GM12878 (cell line): ENCODE data around the gene B4GALT5. TPM values are rescaled to one million over a fixed set of nuclear protein-coding genes. Genes with fewer than 3 reads are reported as not detected.
"Not testable (repeated sequence)": the region's sequence is repeated elsewhere in the genome, so short reads cannot be mapped to it uniquely, and the experiment has no call there.

Source experiments
- ATAC-seq: fragments of 200-7000 bp; cut with Tn5 transposase; 3 replicates; pipeline ENCODE4 v1.9.1; 2020; ENCODE audit warnings: mild to moderate bottlenecking, moderate library complexity
- BruUV-seq: library from RNA; stranded (reverse); fragments of 400-500 nt; replicated peaks from 2 replicates; lab custom pipeline; 2021; lab: Mats Ljungman, UMichigan
- CTCF ChIA-PET: fragments of 300-600 bp; sonication (Branson Sonifier 250); formaldehyde crosslinking; extraction: SDS; loops from one replicate; lab custom pipeline; 2021; ENCODE audit warnings: inconsistent platforms; lab: Yijun Ruan, JAX
- POLR2A ChIA-PET: fragments of 350-600 bp; formaldehyde crosslinking; extraction: SDS; loops from one replicate; lab custom pipeline; 2021; ENCODE audit warnings: inconsistent platforms; lab: Charles Lee
- RAD21 ChIA-PET: fragments of 300-600 bp; sonication (Branson Sonifier 250); formaldehyde crosslinking; loops from one replicate; lab custom pipeline; 2023; ENCODE audit warnings: antibody characterized with exemption; ENCODE audit not compliant: unreplicated experiment; lab: Charles Lee
- SMC1A ChIA-PET: fragments of 300-600 bp; sonication (Branson Sonifier 250); formaldehyde crosslinking; loops from one replicate; lab custom pipeline; 2023; ENCODE audit not compliant: unreplicated experiment, uncharacterized antibody; lab: Charles Lee
- DNase-seq: peaks from one replicate; pipeline ENCODE4 v3.0.0-alpha.2; 2011; ENCODE audit warnings: low read depth, low spot score
- FAIRE-seq: peaks from 3 replicates; lab custom pipeline; 2011; peaks lifted over from hg19 to GRCh38; lab: Jason Lieb, UNC
- H2AFZ ChIP-seq: 2 replicates; pipeline ENCODE4 v1.6.0; 2011; ENCODE audit warnings: low read depth, low read length, control low read depth; ENCODE audit not compliant: control insufficient read depth
- H3K27ac ChIP-seq: 2 replicates; pipeline ENCODE4 v1.5.1; 2011; ENCODE audit warnings: control low read depth; ENCODE audit not compliant: control insufficient read depth, insufficient read depth
- H3K27me3 ChIP-seq, 2 experiments: replicated peaks in 1 of 2; 2 replicates each; pipeline versions ENCODE4 v1.6.0 to v1.6.1; 2011; ENCODE audit warnings: low read length in 1 of 2; ENCODE audit not compliant: control insufficient read depth in 2 of 2, insufficient read depth in 2 of 2
- H3K36me3 ChIP-seq, 2 experiments: 2 replicates each; pipeline ENCODE4 v1.5.1; 2011; ENCODE audit warnings: low read length in 1 of 2; ENCODE audit not compliant: control insufficient read depth in 2 of 2, insufficient read depth in 2 of 2
- H3K4me1 ChIP-seq: 2 replicates; pipeline ENCODE4 v1.6.1; 2011; ENCODE audit warnings: mild to moderate bottlenecking, low read length, moderate library complexity, mixed read lengths; ENCODE audit not compliant: control insufficient read depth, insufficient read depth
- H3K4me2 ChIP-seq: 2 replicates; pipeline ENCODE4 v1.6.0; 2011; ENCODE audit warnings: control low read depth; ENCODE audit not compliant: control insufficient read depth, insufficient read depth
- H3K4me3 ChIP-seq: fragments of 200-600 bp; sonication (generic); 2 replicates; pipeline ENCODE4 v1.5.1; 2016
- H3K79me2 ChIP-seq: 2 replicates; pipeline ENCODE4 v1.6.0; 2011; ENCODE audit warnings: low read length; ENCODE audit not compliant: control insufficient read depth, insufficient read depth
- H3K9ac ChIP-seq: 2 replicates; pipeline ENCODE4 v1.8.0; 2011; ENCODE audit warnings: low read length, control low read depth, mixed read lengths; ENCODE audit not compliant: control insufficient read depth, insufficient read depth
- H3K9me3 ChIP-seq: replicated peaks from 3 replicates; pipeline ENCODE4 v1.5.1; 2011; ENCODE audit warnings: mild to moderate bottlenecking, low read length; ENCODE audit not compliant: control insufficient read depth, insufficient read depth
- H4K20me1 ChIP-seq: 2 replicates; pipeline ENCODE4 v1.6.0; 2011; ENCODE audit not compliant: control insufficient read depth, insufficient read depth
- CBX3 ChIP-seq: fragments of 200-600 bp; sonication (generic); IDR thresholded peaks from 2 replicates; pipeline ENCODE4 v1.6.1; 2016; ENCODE audit warnings: low read depth, borderline replicate concordance
- JUNB ChIP-seq: IDR thresholded peaks from 2 replicates; pipeline ENCODE4 v1.6.1; 2016; ENCODE audit warnings: antibody characterized with exemption, mild to moderate bottlenecking
- MEF2B ChIP-seq: fragments of 450-650 bp; IDR thresholded peaks from 2 replicates; pipeline ENCODE4 v1.6.1; 2018; ENCODE audit warnings: mild to moderate bottlenecking, moderate library complexity; ENCODE audit not compliant: partially characterized antibody, poor library complexity, severe bottlenecking
- STAT3 ChIP-seq: IDR thresholded peaks from 2 replicates; pipeline ENCODE4 v1.6.1; 2011; ENCODE audit warnings: low read depth, low read length, improper control_type of control experiment
- TAF1 ChIP-seq: IDR thresholded peaks from 2 replicates; pipeline ENCODE4 v1.6.1; 2011; ENCODE audit warnings: mild to moderate bottlenecking, low read depth, low read length, borderline replicate concordance
- TCF3 ChIP-seq: IDR thresholded peaks from 2 replicates; pipeline ENCODE4 v1.6.1; 2012; ENCODE audit warnings: low read depth, mild to moderate bottlenecking, low read length, borderline replicate concordance; ENCODE audit not compliant: insufficient read depth
- WGBS: methylation state at CpG from one replicate; pipeline ENCODE4 v1.1.6; 2016; ENCODE audit warnings: low lambda C conversion rate; ENCODE audit not compliant: insufficient replicate concordance, insufficient coverage; ENCODE audit errors: missing lambda C conversion rate; 5-methylcytosine and 5-hydroxymethylcytosine counted together
- in situ Hi-C: fragments of 300-500 bp; cut with MboI; formaldehyde crosslinking; loops from 9 replicates; pipeline ENCODE4 v1.14.3; 2018; ENCODE audit warnings: mixed read lengths
- intact Hi-C: fragments of 100-400 bp; cut with micrococcal nuclease; formaldehyde crosslinking; loops from one replicate; pipeline ENCODE4 v1.14.2; 2022; ENCODE audit not compliant: unreplicated experiment
- polyA plus RNA-seq, 11 experiments: library from polyadenylated mRNA; depleted of rRNA in 4 of 11; unstranded in 6 of 11; stranded (reverse) in 5 of 11; fragments of >200 nt; fragmentation: Nextera tagmentation in 4 of 11; fragmentation: Illumina TruSeq in 1 of 11; extraction: Ambion mirVana in 4 of 11; extraction: Trizol in 1 of 11; gene quantifications; 1 replicate in 1 of 11; 2 replicates in 10 of 11; pipeline versions ENCODE4 v1.2.1 to v1.2.3, GENCODE V29; 2011 to 2016; ENCODE audit warnings: inconsistent platforms in 2 of 11, missing spikeins in 2 of 11, low read depth in 1 of 11
- total RNA-seq, 4 experiments: library from RNA; depleted of rRNA in 3 of 4; stranded (reverse); fragments of >200 nt in 3 of 4; fragmentation: Illumina TruSeq in 1 of 4; extraction: Trizol in 1 of 4; gene quantifications; 2 replicates each; pipeline versions ENCODE4 v1.2.1 to v1.2.3, GENCODE V29; 2013 to 2021

B4GALT5 gene
- total and polyA plus RNA-seq, 10 of the 15 experiments (the other 5 are each of a cell fraction or from before 2014, with no cell fraction given): 2.0 to 55.5 (median 20.2) TPM

DNA sequence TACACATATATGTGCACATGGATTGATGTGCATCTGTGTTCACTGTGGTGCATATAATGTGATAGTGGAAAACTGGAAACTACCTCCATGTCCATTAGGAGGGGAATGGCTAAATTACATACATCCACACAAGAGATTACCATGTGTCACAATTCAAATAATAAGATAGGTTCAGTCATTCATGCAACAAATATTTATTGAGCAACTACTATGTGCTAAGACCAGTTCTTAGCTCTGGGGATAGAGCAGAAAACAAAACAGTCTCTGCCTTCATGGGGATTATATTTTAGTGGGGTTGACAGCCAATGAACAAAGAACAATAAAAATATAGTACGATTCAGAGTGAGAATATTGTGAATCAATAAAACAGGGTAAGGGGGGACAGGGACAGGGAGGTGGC lies 84.1 kb downstream of the B4GALT5 start:
- Histone ChIP-seq H3K27ac (peak overlapping the region; percentile 65), H3K9ac (no peak overlapping the region), H3K4me1 (peaks cover 63% of the 10 kb centered on the region), H3K4me2 (peak overlapping the region; percentile 49; the same call in 1 of the 2 replicates), H4K20me1 (no peaks in the 10 kb centered on the region), H3K9me3 (peaks cover 3% of the 10 kb centered on the region; the same call in 2 of the 3 replicates), H3K79me2 (no peaks in the 10 kb centered on the region), H2AFZ (no peak overlapping the region), H3K4me3 (no peak overlapping the region), H3K36me3 (peaks cover 0 to 3% of the 10 kb centered on the region in 2 experiments; a peak in 1 of 4 replicates), H3K27me3 (no peaks in the 10 kb centered on the region)
- RAD21 ChIA-PET: interaction anchor here (0.8 to 3.0 kb wide), 10 partner anchors 9 to 172 kb away, joined by 3 to 53 read pairs (median 8); no protein-coding TSS in a partner anchor
- ATAC-seq: no peak
- 100% methylated on average over 1 of the region's 1 CpG for WGBS
- in situ Hi-C loops: no loop called here
- CTCF ChIA-PET: interaction anchor here (0.6 to 2.2 kb wide), 11 partner anchors 9 to 217 kb away, joined by 3 to 22 read pairs (median 5); no protein-coding TSS in a partner anchor
- POLR2A ChIA-PET: interaction anchor here (0.8 to 2.6 kb wide), 7 partner anchors 8 to 173 kb away, joined by 3 to 15 read pairs (median 6); no protein-coding TSS in a partner anchor
- intact Hi-C loops: loop anchor here (1.0 to 5.0 kb wide), 2 partner anchors 46 to 78 kb away; no protein-coding TSS in a partner anchor
- no peak for FAIRE-seq
- DNase-seq: no peak
- no TSS peak for BruUV-seq
- TF ChIP-seq MEF2B (no peak), TCF3 (no peak), CBX3 (no peak), STAT3 (no peak), TAF1 (no peak)
- SMC1A ChIA-PET: interaction anchor here (0.6 to 11.1 kb wide), 19 partner anchors 8 to 214 kb away, joined by 3 to 110 read pairs (median 4); partner anchors contain the start of gene B4GALT5

DNA sequence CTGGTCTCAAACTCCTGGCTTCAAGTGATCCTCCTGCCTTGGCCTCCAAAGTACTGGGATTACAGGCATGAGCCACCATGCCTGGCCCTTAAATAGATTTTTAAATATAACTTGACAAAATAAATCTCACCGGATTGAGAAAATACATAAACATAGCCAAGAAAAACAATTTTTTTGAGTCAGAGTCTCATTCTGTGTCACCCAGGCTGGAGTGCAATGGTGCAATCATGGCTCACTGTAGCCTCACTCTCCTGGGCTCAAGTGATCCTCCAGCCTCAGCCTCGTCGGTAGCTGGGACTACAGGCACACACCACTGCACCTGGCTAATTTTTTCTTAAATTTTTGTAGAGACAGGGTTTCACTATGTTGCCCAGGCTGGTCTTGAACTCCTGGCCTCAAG lies 85.4 kb downstream of the B4GALT5 start:
- intact Hi-C loops, H3K36me3 ChIP-seq, H3K4me3 ChIP-seq, H3K27me3 ChIP-seq, H4K20me1 ChIP-seq, POLR2A ChIA-PET, H3K9me3 ChIP-seq, H3K4me2 ChIP-seq, H2AFZ ChIP-seq, H3K9ac ChIP-seq, H3K79me2 ChIP-seq, FAIRE-seq, in situ Hi-C loops, ATAC-seq, BruUV-seq, H3K27ac ChIP-seq, DNase-seq: not testable (repeated sequence)
- RAD21 ChIA-PET: interaction anchor here (0.6 to 1.2 kb wide), 4 partner anchors 8 to 285 kb away, joined by 3 to 5 read pairs (median 3); no protein-coding TSS in a partner anchor
- WGBS: 40% methylated on average over 3 of the region's 3 CpGs
- TF ChIP-seq JUNB: peak; percentile 34; the same call in 1 of the 2 replicates
- CTCF ChIA-PET: interaction anchor here (0.8 kb wide), 1 partner anchor 174 kb away, joined by 3 read pairs; no protein-coding TSS in a partner anchor
- SMC1A ChIA-PET: interaction anchor here (0.7 to 11.1 kb wide), 7 partner anchors 9 to 215 kb away, joined by 3 to 110 read pairs (median 4); no protein-coding TSS in a partner anchor
- peaks cover 69% of the 10 kb centered on the region for H3K4me1 ChIP-seq
